CD4-positive, alpha-beta memory T cell (primary cell): ENCODE data around the gene ATRNL1. TPM values are rescaled to one million over a fixed set of nuclear protein-coding genes. Genes with fewer than 3 reads are reported as not detected.

Experiments used
- CTCF ChIA-PET: fragments of 350-600 bp; sonication (Branson Sonifier 250); formaldehyde crosslinking; loops from one replicate; lab custom pipeline; 2021; ENCODE audit warnings: inconsistent platforms; ENCODE audit not compliant: partially characterized antibody; lab: Charles Lee
- POLR2A ChIA-PET: fragments of 350-600 bp; sonication (Branson Sonifier 250); formaldehyde crosslinking; loops from one replicate; lab custom pipeline; 2021; ENCODE audit not compliant: partially characterized antibody; lab: Charles Lee
- DNase-seq, 5 donors: peaks; one replicate each; pipeline versions ENCODE4 v3.0.0 to v3.0.0-alpha.2; 2020 to 2022; ENCODE audit warnings: mixed read lengths in 1 of 5
- H3K27ac ChIP-seq: one replicate; pipeline ENCODE4 v1.7.0; 2013; ENCODE audit warnings: low read depth, low read length
- H3K27me3 ChIP-seq: 2 replicates; pipeline ENCODE4 v1.7.0; 2013; ENCODE audit warnings: mild to moderate bottlenecking, low read length, moderate library complexity; ENCODE audit not compliant: insufficient read depth
- H3K36me3 ChIP-seq: 2 replicates; pipeline ENCODE4 v1.7.0; 2013; ENCODE audit warnings: mild to moderate bottlenecking, low read length, moderate library complexity; ENCODE audit not compliant: insufficient read depth
- H3K4me1 ChIP-seq: 2 replicates; pipeline ENCODE4 v1.7.0; 2013; ENCODE audit warnings: mild to moderate bottlenecking, low read length, moderate library complexity; ENCODE audit not compliant: insufficient read depth
- H3K4me3 ChIP-seq, 2 donors: one replicate each; pipeline ENCODE4 v1.7.0; 2013; ENCODE audit warnings: low read length in 2 of 2, mild to moderate bottlenecking in 1 of 2
- H3K9me3 ChIP-seq, 2 donors: one replicate each; pipeline ENCODE4 v1.7.0; 2013; ENCODE audit warnings: low read length in 2 of 2, control low read depth in 1 of 2; ENCODE audit not compliant: control insufficient read depth in 1 of 2
- H3K27ac Mint-ChIP-seq, 7 donors: one replicate each; pipeline ENCODE4 v1.8.0; 2020 to 2021; ENCODE audit warnings: mixed read lengths in 7 of 7, mild to moderate bottlenecking in 6 of 7, inconsistent platforms in 3 of 7, moderate library complexity in 3 of 7
- H3K27me3 Mint-ChIP-seq, 2 donors: one replicate each; pipeline ENCODE4 v1.8.0; 2020 to 2021; ENCODE audit warnings: mixed read lengths in 2 of 2
- H3K36me3 Mint-ChIP-seq, 2 donors: one replicate each; pipeline ENCODE4 v1.8.0; 2020 to 2021; ENCODE audit warnings: mixed read lengths in 2 of 2, inconsistent platforms in 1 of 2, mild to moderate bottlenecking in 1 of 2
- H3K4me1 Mint-ChIP-seq, 4 donors: one replicate each; pipeline ENCODE4 v1.8.0; 2020 to 2021; ENCODE audit warnings: mixed read lengths in 4 of 4, mild to moderate bottlenecking in 1 of 4
- H3K4me3 Mint-ChIP-seq, 8 donors: one replicate each; pipeline ENCODE4 v1.8.0; 2020 to 2021; ENCODE audit warnings: mixed read lengths in 8 of 8, mild to moderate bottlenecking in 7 of 8, moderate library complexity in 6 of 8, inconsistent platforms in 3 of 8
- H3K9me3 Mint-ChIP-seq, 8 donors: one replicate each; pipeline ENCODE4 v1.8.0; 2020 to 2021; ENCODE audit warnings: mixed read lengths in 8 of 8, mild to moderate bottlenecking in 5 of 8, inconsistent platforms in 3 of 8, moderate library complexity in 1 of 8
- intact Hi-C: fragments of 100-400 bp; cut with micrococcal nuclease; formaldehyde crosslinking; loops from one replicate; pipeline ENCODE4 v1.15.1; 2023
- polyA plus RNA-seq, 2 donors: library from polyadenylated mRNA; unstranded; fragments of 300-500 nt; fragmentation: Illumina TruSeq; gene quantifications; one replicate each; pipeline ENCODE4 v1.2.3, GENCODE V29; 2021
- total RNA-seq, 2 experiments: library from RNA; stranded (reverse); gene quantifications; one replicate each; pipeline ENCODE4 v1.2.3, GENCODE V29; 2021

Gene ATRNL1
- total and polyA plus RNA-seq, 4 experiments from 2014 or later: 0.23 to 0.50 TPM; not detected in 2

DNA sequence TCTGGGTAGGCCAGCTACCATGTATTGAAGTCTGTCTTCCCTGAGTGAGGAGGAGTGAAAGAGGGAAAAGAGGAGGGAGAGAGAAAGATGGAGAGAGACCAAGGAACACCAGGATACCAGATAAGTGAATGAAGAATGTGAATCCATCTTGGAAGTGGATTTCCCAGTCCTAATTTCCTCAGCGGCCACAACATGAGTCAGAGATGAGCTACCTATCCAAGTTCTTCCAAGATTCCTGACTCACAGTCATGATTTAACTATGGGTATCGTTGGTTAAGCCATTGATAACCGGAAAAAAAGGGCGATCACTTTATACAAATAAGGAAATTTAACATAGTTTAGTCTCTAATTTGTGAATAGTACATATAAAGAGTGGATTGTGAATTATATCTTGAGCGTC lies 561.8 kb downstream of the ATRNL1 start:
- intact Hi-C loops: no loop called here
- Mint-ChIP-seq H3K9me3 (peaks cover 0 to 7% (median 1%) of the 10 kb centered on the region in 8 donors), H3K4me1 (no peaks in the 10 kb centered on the region), H3K27me3 (no peaks in the 10 kb centered on the region), H3K27ac (no peak overlapping the region), H3K36me3 (no peaks in the 10 kb centered on the region), H3K4me3 (no peak overlapping the region)
- H3K27me3 ChIP-seq: no peaks in the 10 kb centered on the region
- no peaks in the 10 kb centered on the region for H3K9me3 ChIP-seq
- H3K4me3 ChIP-seq: no peak overlapping the region
- no peak overlapping the region for H3K27ac ChIP-seq
- DNase-seq: no peak
- ChIA-PET POLR2A (no interaction called here), CTCF (no interaction called here)
- no peaks in the 10 kb centered on the region for H3K4me1 ChIP-seq
- no peaks in the 10 kb centered on the region for H3K36me3 ChIP-seq

DNA sequence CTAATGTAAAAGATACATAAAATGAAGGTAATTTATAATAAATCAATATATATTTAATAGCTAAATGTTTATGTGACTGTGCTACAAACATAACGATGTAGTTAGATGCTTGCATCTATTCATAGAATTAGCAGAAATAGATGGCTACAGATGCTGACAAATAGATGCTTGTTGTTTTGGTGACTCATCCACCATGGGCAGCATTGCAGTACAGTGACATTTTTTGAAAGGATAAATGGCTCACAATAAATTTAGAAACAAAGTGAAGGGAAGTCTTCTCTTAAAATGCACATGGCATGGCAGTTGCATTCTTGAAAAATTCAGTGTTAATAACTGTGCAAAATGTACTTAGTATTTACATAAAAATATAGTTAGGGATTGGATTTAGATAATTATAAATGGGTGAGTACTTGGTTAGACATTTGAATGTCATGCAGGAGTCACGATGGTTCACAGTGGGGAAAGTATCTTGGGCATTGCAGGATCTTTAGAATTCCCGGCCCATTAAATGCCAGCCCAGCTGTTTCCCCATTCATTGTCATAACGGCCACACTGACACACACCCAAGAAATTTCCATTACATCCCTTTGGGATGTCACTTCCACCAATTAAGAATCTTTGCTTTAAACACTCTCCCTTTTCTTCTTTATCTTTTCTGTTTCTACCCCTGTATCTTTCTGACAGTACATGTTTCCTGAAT lies 564.1 kb downstream of the ATRNL1 start:
- H3K4me3 ChIP-seq: no peak overlapping the region
- Mint-ChIP-seq H3K4me3 (no peak overlapping the region), H3K27me3 (no peaks in the 10 kb centered on the region), H3K27ac (no peak overlapping the region), H3K36me3 (no peaks in the 10 kb centered on the region), H3K9me3 (peaks cover 0 to 4% (median 1%) of the 10 kb centered on the region in 8 donors), H3K4me1 (no peaks in the 10 kb centered on the region)
- intact Hi-C loops: no loop called here
- H3K4me1 ChIP-seq: no peaks in the 10 kb centered on the region
- no peaks in the 10 kb centered on the region for H3K9me3 ChIP-seq
- no peak for DNase-seq
- no peaks in the 10 kb centered on the region for H3K27me3 ChIP-seq
- CTCF ChIA-PET: no interaction called here
- H3K36me3 ChIP-seq: no peaks in the 10 kb centered on the region
- no peak overlapping the region for H3K27ac ChIP-seq
- POLR2A ChIA-PET: no interaction called here

DNA sequence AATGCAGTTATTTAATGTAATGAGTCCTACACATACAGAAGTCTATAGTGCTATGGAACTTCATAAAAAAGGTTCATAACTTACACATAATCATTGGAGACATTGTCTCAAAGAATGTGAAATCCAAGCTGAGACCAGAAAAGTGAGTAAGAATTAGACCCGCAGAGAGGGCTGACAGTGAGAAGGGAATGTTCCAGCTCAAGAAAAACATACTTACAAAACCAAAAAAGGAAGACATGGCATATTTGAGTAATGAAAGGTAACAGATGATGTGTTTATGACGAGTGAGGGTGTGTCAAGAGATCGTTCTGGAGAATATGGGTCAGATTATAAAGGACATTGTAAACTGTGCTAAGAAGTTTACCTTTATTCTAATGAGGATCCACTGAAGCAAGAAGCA lies 566.5 kb downstream of the ATRNL1 start:
- intact Hi-C loops: no loop called here

DNA sequence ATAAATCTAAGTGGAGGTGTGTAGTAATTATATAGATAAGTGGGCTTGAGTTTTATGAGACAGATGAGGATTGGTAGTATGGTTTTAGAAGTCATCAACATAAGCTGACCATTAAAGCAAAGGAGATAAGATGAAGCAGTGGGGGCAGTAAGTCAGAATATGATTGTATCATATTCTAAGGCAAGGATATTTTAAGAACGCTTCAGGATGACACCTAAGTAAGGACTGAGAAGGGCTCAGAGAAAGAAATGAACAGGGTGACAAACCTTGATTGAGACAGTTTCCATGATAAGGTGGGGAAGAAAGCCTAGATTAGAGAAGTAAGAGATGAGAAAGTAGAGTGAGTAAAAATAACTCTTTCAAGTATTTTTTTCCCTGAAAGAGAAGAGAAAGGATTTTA lies 567.2 kb downstream of the ATRNL1 start:
- Mint-ChIP-seq H3K4me3 (no peak overlapping the region), H3K4me1 (no peaks in the 10 kb centered on the region), H3K36me3 (no peaks in the 10 kb centered on the region), H3K27ac (no peak overlapping the region), H3K9me3 (peaks cover 0 to 7% (median under 1%) of the 10 kb centered on the region in 8 donors), H3K27me3 (no peaks in the 10 kb centered on the region)
- no peak for DNase-seq
- ChIA-PET CTCF (no interaction called here), POLR2A (no interaction called here)
- H3K4me1 ChIP-seq: no peaks in the 10 kb centered on the region
- no peaks in the 10 kb centered on the region for H3K27me3 ChIP-seq
- intact Hi-C loops: no loop called here
- no peaks in the 10 kb centered on the region for H3K36me3 ChIP-seq
- H3K4me3 ChIP-seq: no peak overlapping the region
- H3K9me3 ChIP-seq: no peaks in the 10 kb centered on the region
- H3K27ac ChIP-seq: no peak overlapping the region

More for the DNA sequence above, 566.5 kb downstream of the ATRNL1 start:
- H3K4me1 Mint-ChIP-seq: no peaks in the 10 kb centered on the region
- H3K27me3 ChIP-seq: no peaks in the 10 kb centered on the region
- H3K27ac Mint-ChIP-seq: no peak overlapping the region
- H3K36me3 Mint-ChIP-seq: no peaks in the 10 kb centered on the region
- ChIA-PET POLR2A (no interaction called here), CTCF (no interaction called here)
- H3K9me3 ChIP-seq: no peaks in the 10 kb centered on the region
- no peak overlapping the region for H3K4me3 Mint-ChIP-seq
- peaks cover 0 to 7% (median 3%) of the 10 kb centered on the region in 8 donors for H3K9me3 Mint-ChIP-seq
- no peaks in the 10 kb centered on the region for H3K4me1 ChIP-seq
- no peak for DNase-seq
- H3K27ac ChIP-seq: no peak overlapping the region
- no peaks in the 10 kb centered on the region for H3K27me3 Mint-ChIP-seq
- H3K4me3 ChIP-seq: no peak overlapping the region
- H3K36me3 ChIP-seq: no peaks in the 10 kb centered on the region

DNA sequence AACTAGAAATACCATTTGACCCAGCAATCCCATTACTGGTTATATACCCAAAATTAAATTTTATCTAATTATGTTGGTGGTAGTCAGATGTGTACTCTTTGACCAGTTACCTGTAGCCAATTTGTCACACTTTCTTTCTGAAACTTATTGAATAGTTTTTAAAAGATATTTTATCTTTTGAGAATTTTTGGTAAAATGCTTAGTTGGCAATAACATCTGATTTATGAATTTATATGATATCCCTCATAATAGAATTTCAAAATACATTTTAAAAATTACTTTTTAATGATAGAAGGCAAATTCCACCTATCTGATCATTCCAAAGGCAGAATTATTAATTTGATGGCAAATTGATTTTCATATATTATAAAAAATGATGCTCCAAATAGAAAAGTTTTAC lies 569.3 kb downstream of the ATRNL1 start:
- Histone ChIP-seq H3K4me3 (no peak overlapping the region), H3K9me3 (no peaks in the 10 kb centered on the region), H3K36me3 (no peaks in the 10 kb centered on the region), H3K4me1 (no peaks in the 10 kb centered on the region), H3K27ac (no peak overlapping the region), H3K27me3 (no peaks in the 10 kb centered on the region)
- CTCF ChIA-PET: no interaction called here
- intact Hi-C loops: no loop called here
- peaks cover 0 to 7% (median 2%) of the 10 kb centered on the region in 8 donors for H3K9me3 Mint-ChIP-seq
- H3K4me3 Mint-ChIP-seq: no peak overlapping the region
- POLR2A ChIA-PET: no interaction called here
- no peaks in the 10 kb centered on the region for H3K4me1 Mint-ChIP-seq
- no peak overlapping the region for H3K27ac Mint-ChIP-seq
- H3K27me3 Mint-ChIP-seq: no peaks in the 10 kb centered on the region
- H3K36me3 Mint-ChIP-seq: no peaks in the 10 kb centered on the region
- DNase-seq: no peak

DNA sequence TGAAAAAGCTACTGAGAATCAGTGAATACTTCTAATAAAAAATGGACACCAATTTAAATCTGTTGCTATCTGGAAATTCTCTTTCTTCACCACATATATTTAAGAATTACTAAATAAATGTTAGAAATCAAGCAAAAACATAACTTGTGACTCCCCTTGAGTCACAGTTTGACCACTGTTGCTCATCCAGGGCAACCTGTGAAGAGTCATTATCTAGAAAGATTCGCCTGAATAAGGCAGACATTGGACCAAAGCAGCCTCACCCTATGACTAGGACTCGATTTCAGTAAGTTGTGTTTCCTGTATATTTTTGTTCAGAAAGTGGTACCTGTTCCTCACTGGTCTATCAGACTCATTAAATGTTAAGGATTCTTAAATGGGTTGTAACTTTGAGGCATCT lies 572.4 kb downstream of the ATRNL1 start:
- Histone ChIP-seq H3K36me3 (no peaks in the 10 kb centered on the region), H3K4me1 (no peaks in the 10 kb centered on the region), H3K27me3 (no peaks in the 10 kb centered on the region), H3K27ac (no peak overlapping the region), H3K4me3 (no peak overlapping the region), H3K9me3 (no peaks in the 10 kb centered on the region)
- intact Hi-C loops: no loop called here
- Mint-ChIP-seq H3K4me1 (no peaks in the 10 kb centered on the region), H3K4me3 (no peak overlapping the region), H3K9me3 (peaks cover 0 to 7% (median 0%) of the 10 kb centered on the region in 8 donors), H3K27ac (no peak overlapping the region), H3K36me3 (no peaks in the 10 kb centered on the region), H3K27me3 (no peaks in the 10 kb centered on the region)
- no peak for DNase-seq
- ChIA-PET POLR2A (no interaction called here), CTCF (no interaction called here)

DNA sequence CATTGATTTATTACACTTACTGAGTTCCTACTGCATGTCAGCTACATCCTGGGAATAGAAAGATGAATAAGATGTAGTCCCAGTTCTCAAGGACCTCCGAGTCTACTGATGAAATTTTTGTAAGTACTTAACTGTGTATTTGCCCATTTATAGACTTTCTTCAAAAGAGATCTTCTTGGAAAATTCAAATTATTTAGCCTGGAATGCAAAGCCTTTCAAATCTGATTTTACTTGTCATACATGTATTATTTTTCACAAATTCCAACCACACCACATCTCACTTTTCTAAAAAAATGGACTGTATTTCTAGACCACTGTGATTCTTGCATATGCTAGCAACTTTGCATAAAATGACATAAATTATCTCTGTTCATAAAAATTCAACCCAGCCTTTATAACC lies 581.3 kb downstream of the ATRNL1 start:
- POLR2A ChIA-PET: no interaction called here
- Mint-ChIP-seq H3K27ac (no peak overlapping the region), H3K9me3 (peaks cover 0 to 8% (median under 1%) of the 10 kb centered on the region in 8 donors), H3K36me3 (no peaks in the 10 kb centered on the region), H3K4me3 (no peak overlapping the region), H3K27me3 (no peaks in the 10 kb centered on the region), H3K4me1 (no peaks in the 10 kb centered on the region)
- Histone ChIP-seq H3K4me3 (no peak overlapping the region), H3K9me3 (no peaks in the 10 kb centered on the region), H3K36me3 (no peaks in the 10 kb centered on the region), H3K4me1 (no peaks in the 10 kb centered on the region), H3K27me3 (no peaks in the 10 kb centered on the region), H3K27ac (no peak overlapping the region)
- intact Hi-C loops: no loop called here
- CTCF ChIA-PET: no interaction called here
- DNase-seq: no peak
